ENCODE results near the gene NAT9.

- TF ChIP-seq, protein P1, sequence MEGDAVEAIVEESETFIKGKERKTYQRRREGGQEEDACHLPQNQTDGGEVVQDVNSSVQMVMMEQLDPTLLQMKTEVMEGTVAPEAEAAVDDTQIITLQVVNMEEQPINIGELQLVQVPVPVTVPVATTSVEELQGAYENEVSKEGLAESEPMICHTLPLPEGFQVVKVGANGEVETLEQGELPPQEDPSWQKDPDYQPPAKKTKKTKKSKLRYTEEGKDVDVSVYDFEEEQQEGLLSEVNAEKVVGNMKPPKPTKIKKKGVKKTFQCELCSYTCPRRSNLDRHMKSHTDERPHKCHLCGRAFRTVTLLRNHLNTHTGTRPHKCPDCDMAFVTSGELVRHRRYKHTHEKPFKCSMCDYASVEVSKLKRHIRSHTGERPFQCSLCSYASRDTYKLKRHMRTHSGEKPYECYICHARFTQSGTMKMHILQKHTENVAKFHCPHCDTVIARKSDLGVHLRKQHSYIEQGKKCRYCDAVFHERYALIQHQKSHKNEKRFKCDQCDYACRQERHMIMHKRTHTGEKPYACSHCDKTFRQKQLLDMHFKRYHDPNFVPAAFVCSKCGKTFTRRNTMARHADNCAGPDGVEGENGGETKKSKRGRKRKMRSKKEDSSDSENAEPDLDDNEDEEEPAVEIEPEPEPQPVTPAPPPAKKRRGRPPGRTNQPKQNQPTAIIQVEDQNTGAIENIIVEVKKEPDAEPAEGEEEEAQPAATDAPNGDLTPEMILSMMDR (IDR thresholded peaks at IDR 0.05; ENCODE audit: low read depth, low read length), result peak; percentile 49
- no peak for TF ChIP-seq POLR2A (IDR thresholded peaks at IDR 0.05; ENCODE audit: extremely low read depth, insufficient read length)
- TF ChIP-seq MYC (IDR thresholded peaks at IDR 0.05; ENCODE audit: low read depth, low read length), result no peak
Measured at GRCh38 chr17:74780443-74781238, 4.5 kb upstream of the NAT9 start.

All from NB4 (cell line).